Esophagus muscularis mucosa (tissue), 3 donors: ENCODE data around the gene PLXNC1.

Experiments used
- CTCF ChIP-seq, 3 experiments: fragments of 200-600 bp in 2 of 3; fragments of 450-650 bp in 1 of 3; sonication (generic) in 2 of 3; IDR thresholded peaks; one replicate each; pipeline ENCODE4 v1.5.1; 2017 to 2019; ENCODE audit warnings: antibody characterized with exemption in 3 of 3, mild to moderate bottlenecking in 2 of 3, moderate library complexity in 1 of 3
- POLR2A ChIP-seq: fragments of 450-650 bp; IDR thresholded peaks from one replicate; pipeline ENCODE4 v1.6.1; 2017; ENCODE audit warnings: antibody characterized with exemption, moderate library complexity, mild to moderate bottlenecking, low read depth
- POLR2AphosphoS5 ChIP-seq, 2 donors: sonication (generic); formaldehyde crosslinking; IDR thresholded peaks; one replicate each; pipeline ENCODE4 v1.6.1; 2017; ENCODE audit warnings: antibody characterized with exemption in 2 of 2

GRCh38 chr12:94175763-94176668 lies 27.6 kb downstream of the PLXNC1 start:
- TF ChIP-seq POLR2AphosphoS5 (IDR thresholded peaks at IDR 0.05): no peak
- no peak for TF ChIP-seq CTCF (IDR thresholded peaks at IDR 0.05)
- no peak for TF ChIP-seq POLR2A
